HCT116 (cell line): ENCODE measurements around the gene TMEM132D. TPM values are rescaled to one million over a fixed set of nuclear protein-coding genes. Genes with fewer than 3 reads are reported as not detected.

ENCODE experiments used
- ATAC-seq: fragments of 200-7000 bp; cut with Tn5 transposase; 2 replicates; pipeline ENCODE4 v1.9.1; 2020; ENCODE audit warnings: mild to moderate bottlenecking, moderate library complexity
- BruUV-seq: library from RNA; stranded (reverse); fragments of 400-500 nt; replicated peaks from 2 replicates; lab custom pipeline; 2021; lab: Mats Ljungman, UMichigan
- CTCF ChIA-PET: fragments of 300-600 bp; sonication (Branson Sonifier 250); formaldehyde crosslinking; loops from one replicate; lab custom pipeline; 2021; ENCODE audit warnings: antibody characterized with exemption; lab: Charles Lee
- POLR2A ChIA-PET: fragments of 300-600, 350-600 bp; sonication (Branson Sonifier 250); formaldehyde crosslinking; loops from one replicate; lab custom pipeline; 2021; ENCODE audit warnings: antibody characterized with exemption; lab: Charles Lee
- RAD21 ChIA-PET, 2 experiments: fragments of 300-600 bp; sonication (Branson Sonifier 250); formaldehyde crosslinking; loops; one replicate each; lab custom pipeline; 2023; ENCODE audit warnings: low total read pairs in 2 of 2; ENCODE audit not compliant: uncharacterized antibody in 2 of 2, unreplicated experiment in 2 of 2, low non-redundant PET in 1 of 2; lab: Charles Lee
- DNase-seq: peaks from one replicate; pipeline ENCODE4 v3.0.0-alpha.2; 2010; ENCODE audit warnings: low read depth, low spot score
- H2AFZ ChIP-seq: fragments of 200-600 bp; shearing (Covaris generic), sonication (generic); 2 replicates; pipeline ENCODE4 v1.6.1; 2017; ENCODE audit warnings: low read depth, mixed run types, mixed read lengths, antibody characterized with exemption, low read length; ENCODE audit not compliant: poor library complexity, severe bottlenecking
- H3K27ac ChIP-seq: 2 replicates; pipeline ENCODE4 v1.5.1; 2012; ENCODE audit warnings: low read depth, low read length
- H3K27me3 ChIP-seq: fragments of 200-600 bp; sonication (generic); 2 replicates; pipeline ENCODE4 v1.6.1; 2016; ENCODE audit warnings: mixed run types, low read length, mixed read lengths; ENCODE audit not compliant: insufficient read depth
- H3K36me3 ChIP-seq, 2 experiments: fragments of 200-500 bp in 1 of 2; fragments of 200-600 bp in 1 of 2; sonication (Bioruptor generic) in 1 of 2; sonication (generic) in 1 of 2; 2 replicates each; pipeline versions ENCODE4 v1.5.1 to v1.6.1; 2014 to 2016; ENCODE audit warnings: low read length in 2 of 2, inconsistent platforms in 1 of 2, mixed read lengths in 1 of 2, mixed run types in 1 of 2; ENCODE audit not compliant: insufficient read depth in 2 of 2, control insufficient read depth in 1 of 2
- H3K4me1 ChIP-seq, 2 experiments: fragments of 200-600 bp in 1 of 2; sonication (generic) in 1 of 2; 2 replicates each; pipeline versions ENCODE4 v1.5.1 to v1.6.1; 2012 to 2017; ENCODE audit warnings: low read length in 2 of 2, inconsistent platforms in 1 of 2, mild to moderate bottlenecking in 1 of 2, mixed read lengths in 1 of 2, mixed run types in 1 of 2, moderate library complexity in 1 of 2; ENCODE audit not compliant: insufficient read depth in 2 of 2, control insufficient read depth in 1 of 2
- H3K4me2 ChIP-seq: fragments of 200-600 bp; sonication (generic); 2 replicates; pipeline ENCODE4 v1.6.1; 2017; ENCODE audit warnings: mixed run types, low read length, mixed read lengths
- H3K4me3 ChIP-seq, 2 experiments: fragments of 200-600 bp in 1 of 2; sonication (generic) in 1 of 2; replicated peaks in 1 of 2; 2 replicates each; pipeline ENCODE4 v1.5.1; 2011 to 2016; ENCODE audit warnings: low read length in 2 of 2, control low read depth in 1 of 2, low read depth in 1 of 2, mild to moderate bottlenecking in 1 of 2, mixed read lengths in 1 of 2, mixed run types in 1 of 2
- H3K79me2 ChIP-seq: fragments of 200-600 bp; sonication (generic); 2 replicates; pipeline ENCODE4 v1.6.1; 2017; ENCODE audit warnings: mild to moderate bottlenecking, mixed run types, low read length, moderate library complexity, mixed read lengths; ENCODE audit not compliant: insufficient read depth
- H3K9ac ChIP-seq: fragments of 200-600 bp; sonication (generic); 2 replicates; pipeline ENCODE4 v1.6.1; 2016; ENCODE audit warnings: low read length, mixed read lengths
- H3K9me2 ChIP-seq: fragments of 200-600 bp; sonication (generic), shearing (Covaris generic); 2 replicates; pipeline ENCODE4 v1.6.1; 2017; ENCODE audit warnings: mixed run types, mild to moderate bottlenecking, moderate library complexity; ENCODE audit not compliant: insufficient read depth
- H3K9me3 ChIP-seq, 2 experiments: fragments of 200-500 bp in 1 of 2; fragments of 200-600 bp in 1 of 2; sonication (Bioruptor generic) in 1 of 2; sonication (generic) in 1 of 2; 2 replicates each; pipeline ENCODE4 v1.6.1; 2014 to 2017; ENCODE audit warnings: low read length in 2 of 2, mixed read lengths in 2 of 2, inconsistent platforms in 1 of 2, low read depth in 1 of 2, mild to moderate bottlenecking in 1 of 2, mixed run types in 1 of 2, moderate library complexity in 1 of 2; ENCODE audit not compliant: control insufficient read depth in 1 of 2, insufficient read depth in 1 of 2
- H4K20me1 ChIP-seq: fragments of 200-600 bp; sonication (generic), shearing (Covaris generic); 2 replicates; pipeline ENCODE4 v1.6.1; 2017; ENCODE audit warnings: mixed run types, mild to moderate bottlenecking, moderate library complexity; ENCODE audit not compliant: insufficient read depth
- CBX3 ChIP-seq: IDR thresholded peaks from 2 replicates; pipeline ENCODE4 v1.6.1; 2012; ENCODE audit warnings: low read depth
- CEBPB ChIP-seq: IDR thresholded peaks from 2 replicates; pipeline ENCODE4 v1.6.1; 2012; ENCODE audit warnings: low read depth
- EGR1 ChIP-seq: IDR thresholded peaks from 2 replicates; pipeline ENCODE4 v1.6.1; 2012; ENCODE audit warnings: low read depth
- ELF1 ChIP-seq: IDR thresholded peaks from 2 replicates; pipeline ENCODE4 v1.6.1; 2012; ENCODE audit warnings: low read depth, borderline replicate concordance
- EZH2 ChIP-seq: fragments of 200-600 bp; sonication (generic); IDR thresholded peaks from 2 replicates; pipeline ENCODE4 v1.6.1; 2017; ENCODE audit warnings: antibody characterized with exemption, mixed run types
- EZH2phosphoT487 ChIP-seq: fragments of 200-600 bp; IDR thresholded peaks from 2 replicates; pipeline ENCODE4 v1.6.1; 2018; ENCODE audit warnings: antibody characterized with exemption, borderline replicate concordance
- FOSL1 ChIP-seq: IDR thresholded peaks from 2 replicates; pipeline ENCODE4 v1.6.1; 2012; ENCODE audit warnings: low read depth
- JUND ChIP-seq: IDR thresholded peaks from 2 replicates; pipeline ENCODE4 v1.6.1; 2012
- POLR2A ChIP-seq: IDR thresholded peaks from 2 replicates; pipeline ENCODE4 v1.7.0; 2011; ENCODE audit warnings: borderline replicate concordance; ENCODE audit not compliant: insufficient read depth, insufficient read length; ENCODE audit errors: extremely low read depth
- POLR2AphosphoS5 ChIP-seq: IDR thresholded peaks from 2 replicates; pipeline ENCODE4 v1.6.1; 2011; ENCODE audit warnings: mild to moderate bottlenecking, low read depth, low read length, moderate library complexity
- RAD21 ChIP-seq: IDR thresholded peaks from 2 replicates; pipeline ENCODE4 v1.6.1; 2012; ENCODE audit warnings: low read depth, mild to moderate bottlenecking
- SIN3A ChIP-seq: IDR thresholded peaks from 2 replicates; pipeline ENCODE4 v1.6.1; 2012; ENCODE audit warnings: low read depth
- SP1 ChIP-seq: IDR thresholded peaks from 2 replicates; pipeline ENCODE4 v1.6.1; 2012; ENCODE audit warnings: low read depth
- SRF ChIP-seq: IDR thresholded peaks from 2 replicates; pipeline ENCODE4 v1.6.1; 2012; ENCODE audit warnings: low read depth
- TCF7L2 ChIP-seq: IDR thresholded peaks from 2 replicates; pipeline ENCODE4 v1.7.0; 2011; ENCODE audit warnings: borderline replicate concordance, inconsistent platforms; ENCODE audit not compliant: insufficient read depth, insufficient read length; ENCODE audit errors: extremely low read depth
- YY1 ChIP-seq: IDR thresholded peaks from 2 replicates; pipeline ENCODE4 v1.6.1; 2011; ENCODE audit warnings: low read length, low read depth, moderate library complexity, mild to moderate bottlenecking; ENCODE audit not compliant: insufficient replicate concordance; ENCODE audit errors: extremely low read depth
- ZFX ChIP-seq: fragments of 450-650 bp; IDR thresholded peaks from 2 replicates; pipeline ENCODE4 v1.6.1; 2017
- ZNF274 ChIP-seq: fragments of 200-500 bp; sonication (Bioruptor generic); IDR thresholded peaks from 2 replicates; pipeline ENCODE4 v1.6.1; 2014; ENCODE audit warnings: mild to moderate bottlenecking, low read depth, low read length, inconsistent platforms
- intact Hi-C: fragments of 100-400 bp; cut with micrococcal nuclease; formaldehyde crosslinking; loops from 2 replicates; pipeline ENCODE4 v1.10.0; 2022
- total RNA-seq: library from RNA; stranded (reverse); gene quantifications from one replicate; pipeline ENCODE4 v1.2.1, GENCODE V29; 2021; ENCODE audit not compliant: unreplicated experiment
- TF ChIP-seq, protein P1 (sequence below): IDR thresholded peaks from 2 replicates; pipeline ENCODE4 v1.6.1; 2012
- TF ChIP-seq, protein P2 (sequence below): IDR thresholded peaks from 2 replicates; pipeline ENCODE4 v1.6.1; 2011; ENCODE audit warnings: mild to moderate bottlenecking, low read length, moderate library complexity; ENCODE audit not compliant: insufficient replicate concordance; ENCODE audit errors: extremely low read depth
- TF ChIP-seq, protein P3 (sequence below): IDR thresholded peaks from 2 replicates; pipeline ENCODE4 v1.6.1; 2012

TMEM132D gene
- total RNA-seq, 1 experiment from 2014 or later, result not detected

DNA sequence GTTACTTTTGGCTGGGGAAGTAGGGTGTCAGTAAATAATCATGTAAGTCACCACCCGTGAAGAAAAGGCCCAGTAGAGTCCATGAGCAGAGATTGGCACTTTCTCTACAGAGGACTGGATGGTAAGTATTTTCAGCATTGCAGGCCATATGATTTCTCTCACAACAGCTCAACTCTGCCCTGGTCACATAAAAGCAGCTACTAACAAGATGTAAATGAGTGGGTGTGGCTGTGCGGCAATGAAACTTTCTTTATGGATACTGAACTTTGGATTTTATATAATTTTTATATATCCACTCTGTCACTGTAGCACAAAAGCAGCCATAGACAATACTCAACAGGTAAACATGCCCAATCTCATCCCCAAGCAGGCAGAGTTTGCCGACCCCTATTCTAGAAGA is 706.9 kb downstream of the TMEM132D start:
- no peaks in the 10 kb centered on the region for H4K20me1 ChIP-seq
- ChIA-PET RAD21 (no interaction called here), POLR2A (no interaction called here), CTCF (no interaction called here)
- intact Hi-C loops, result loop anchor here (10.0 kb wide), 1 partner anchor 1138 kb away; the partner anchor contains the start of gene PIWIL1
- no peak overlapping the region for H2AFZ ChIP-seq
- H3K4me1 ChIP-seq, result no peaks in the 10 kb centered on the region
- H3K27ac ChIP-seq, result no peak overlapping the region
- no peaks in the 10 kb centered on the region for H3K79me2 ChIP-seq
- no peak overlapping the region for H3K4me2 ChIP-seq
- peaks cover 3 to 9% of the 10 kb centered on the region in 2 experiments; a peak in 2 of 4 replicates for H3K9me3 ChIP-seq
- no peaks in the 10 kb centered on the region for H3K27me3 ChIP-seq
- TF ChIP-seq ZFX (no peak), SP1 (no peak), EGR1 (no peak), ZNF274 (no peak), FOSL1 (no peak), YY1 (no peak), POLR2A (no peak), TCF7L2 (no peak)
- no peak overlapping the region for H3K4me3 ChIP-seq
- ATAC-seq, result no peak
- no peaks in the 10 kb centered on the region for H3K36me3 ChIP-seq
- H3K9me2 ChIP-seq, result no peaks in the 10 kb centered on the region
- DNase-seq, result no peak
- no peak overlapping the region for H3K9ac ChIP-seq
- no TSS peak for BruUV-seq

DNA sequence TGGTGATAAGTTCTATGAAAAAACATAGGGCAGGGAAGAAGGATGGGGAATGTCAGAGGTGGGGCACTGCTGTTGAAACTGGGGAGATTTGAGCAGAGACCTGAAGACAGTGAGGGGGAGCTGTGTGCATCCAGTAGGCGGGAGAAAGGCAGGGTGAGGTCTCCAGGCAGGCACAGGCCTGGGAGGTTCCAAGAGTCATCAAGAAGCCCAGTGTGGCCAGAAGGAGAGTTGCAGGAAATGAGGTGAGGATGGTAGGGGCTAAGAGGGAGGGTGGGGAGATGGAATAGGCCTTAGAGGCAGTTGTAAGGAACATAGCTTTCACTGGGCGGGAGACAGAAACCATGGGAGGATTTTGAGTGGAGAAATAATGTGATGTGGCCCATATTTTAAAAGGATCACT is 708.7 kb downstream of the TMEM132D start:
- DNase-seq (no peak), ATAC-seq (no peak)
- no peaks in the 10 kb centered on the region for H3K36me3 ChIP-seq
- TF ChIP-seq YY1 (no peak), EZH2 (no peak), POLR2A (no peak), ELF1 (no peak), CBX3 (no peak), EGR1 (no peak), SP1 (no peak), SRF (no peak), ZFX (no peak), RAD21 (no peak), SIN3A (no peak), JUND (no peak), EZH2phosphoT487 (no peak), POLR2AphosphoS5 (no peak), FOSL1 (no peak), CEBPB (no peak), TCF7L2 (no peak)
- TF ChIP-seq, protein P1, sequence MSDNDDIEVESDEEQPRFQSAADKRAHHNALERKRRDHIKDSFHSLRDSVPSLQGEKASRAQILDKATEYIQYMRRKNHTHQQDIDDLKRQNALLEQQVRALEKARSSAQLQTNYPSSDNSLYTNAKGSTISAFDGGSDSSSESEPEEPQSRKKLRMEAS, result no peak
- TF ChIP-seq, protein P2, sequence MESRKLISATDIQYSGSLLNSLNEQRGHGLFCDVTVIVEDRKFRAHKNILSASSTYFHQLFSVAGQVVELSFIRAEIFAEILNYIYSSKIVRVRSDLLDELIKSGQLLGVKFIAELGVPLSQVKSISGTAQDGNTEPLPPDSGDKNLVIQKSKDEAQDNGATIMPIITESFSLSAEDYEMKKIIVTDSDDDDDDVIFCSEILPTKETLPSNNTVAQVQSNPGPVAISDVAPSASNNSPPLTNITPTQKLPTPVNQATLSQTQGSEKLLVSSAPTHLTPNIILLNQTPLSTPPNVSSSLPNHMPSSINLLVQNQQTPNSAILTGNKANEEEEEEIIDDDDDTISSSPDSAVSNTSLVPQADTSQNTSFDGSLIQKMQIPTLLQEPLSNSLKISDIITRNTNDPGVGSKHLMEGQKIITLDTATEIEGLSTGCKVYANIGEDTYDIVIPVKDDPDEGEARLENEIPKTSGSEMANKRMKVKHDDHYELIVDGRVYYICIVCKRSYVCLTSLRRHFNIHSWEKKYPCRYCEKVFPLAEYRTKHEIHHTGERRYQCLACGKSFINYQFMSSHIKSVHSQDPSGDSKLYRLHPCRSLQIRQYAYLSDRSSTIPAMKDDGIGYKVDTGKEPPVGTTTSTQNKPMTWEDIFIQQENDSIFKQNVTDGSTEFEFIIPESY, result no peak
- TF ChIP-seq, protein P3, sequence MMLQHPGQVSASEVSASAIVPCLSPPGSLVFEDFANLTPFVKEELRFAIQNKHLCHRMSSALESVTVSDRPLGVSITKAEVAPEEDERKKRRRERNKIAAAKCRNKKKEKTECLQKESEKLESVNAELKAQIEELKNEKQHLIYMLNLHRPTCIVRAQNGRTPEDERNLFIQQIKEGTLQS, result no peak
- POLR2A ChIA-PET, result no interaction called here
- H3K27ac ChIP-seq, result no peak overlapping the region
- peaks cover 0 to 9% of the 10 kb centered on the region in 2 experiments; a peak in 2 of 4 replicates for H3K9me3 ChIP-seq
- H3K4me1 ChIP-seq, result no peaks in the 10 kb centered on the region
- intact Hi-C loops, result loop anchor here (10.0 kb wide), 1 partner anchor 1140 kb away; the partner anchor contains the start of gene PIWIL1
- H3K4me2 ChIP-seq, result no peak overlapping the region
- H3K9ac ChIP-seq, result no peak overlapping the region
- H3K4me3 ChIP-seq, result no peak overlapping the region
- no TSS peak for BruUV-seq
- H2AFZ ChIP-seq, result no peak overlapping the region
- RAD21 ChIA-PET, result no interaction called here
- H3K79me2 ChIP-seq, result no peaks in the 10 kb centered on the region
- H3K9me2 ChIP-seq, result no peaks in the 10 kb centered on the region
- CTCF ChIA-PET, result no interaction called here
- no peaks in the 10 kb centered on the region for H3K27me3 ChIP-seq
- H4K20me1 ChIP-seq, result no peaks in the 10 kb centered on the region
